K562 (cell line): ENCODE results near the gene S100P. TPM values are rescaled to one million over a fixed set of nuclear protein-coding genes. Genes with fewer than 3 reads are reported as not detected.

Experiments
- CBFA2T2 ChIP-seq: fragments of 450-650 bp; conservative IDR thresholded peaks from 2 replicates; pipeline ENCODE4 v1.6.1; 2017; ENCODE audit warnings: mild to moderate bottlenecking
- DEAF1 ChIP-seq: fragments of 450-650 bp; formaldehyde crosslinking; IDR thresholded peaks from 2 replicates; pipeline ENCODE4 v1.4.0; 2020; ENCODE audit warnings: mild to moderate bottlenecking, moderate library complexity
- FOXA3 ChIP-seq, 2 experiments: fragments of 450-650 bp in 1 of 2; sonication (generic) in 1 of 2; formaldehyde crosslinking; IDR thresholded peaks in 1 of 2; conservative IDR thresholded peaks in 1 of 2; 2 replicates each; pipeline versions ENCODE4 v1.4.0 to v1.8.0; 2020 to 2022; ENCODE audit warnings: mild to moderate bottlenecking in 2 of 2, missing genetic modification reagents in 1 of 2
- MBD2 ChIP-seq: sonication (generic); IDR thresholded peaks from 2 replicates; pipeline ENCODE4 v1.6.1; 2016; ENCODE audit warnings: low read depth, borderline replicate concordance
- RBM39 ChIP-seq: fragments of 200-400 bp; formaldehyde crosslinking; optimal IDR thresholded peaks from 2 replicates; pipeline ENCODE3; 2018; ENCODE audit warnings: low read depth, low read length
- RERE ChIP-seq: sonication (generic); formaldehyde crosslinking; IDR thresholded peaks from 2 replicates; pipeline ENCODE4 v1.8.0; 2023; ENCODE audit warnings: missing genetic modification reagents, mild to moderate bottlenecking, borderline replicate concordance
- polyA plus RNA-seq, 8 experiments: library from polyadenylated mRNA; depleted of rRNA in 4 of 8; stranded (reverse) in 5 of 8; unstranded in 3 of 8; fragments of >200 nt; fragmentation: Nextera tagmentation in 2 of 8; fragmentation: Illumina TruSeq in 1 of 8; extraction: Ambion mirVana in 2 of 8; extraction: Trizol in 1 of 8; gene quantifications; 2 replicates each; pipeline versions ENCODE4 v1.2.1 to v1.2.3, GENCODE V29; 2011 to 2014; ENCODE audit warnings: inconsistent platforms in 1 of 8, missing spikeins in 1 of 8
- total RNA-seq, 7 experiments: library from RNA; depleted of rRNA in 6 of 7; stranded (reverse); fragments of >200 nt in 6 of 7; fragmentation: Illumina TruSeq in 2 of 7; extraction: Trizol in 2 of 7; gene quantifications; 2 replicates each; pipeline versions ENCODE4 v1.2.1 to v1.2.3, GENCODE V29; 2011 to 2021; ENCODE audit warnings: low replicate concordance in 1 of 7

S100P gene
- total and polyA plus RNA-seq, 9 of the 15 experiments (the other 6 are each of a cell fraction or from before 2014, with no cell fraction given) = 4.1 to 23.8 (median 7.5) TPM

- TF ChIP-seq RERE (CRISPR knock-in tag) = no peak
- TF ChIP-seq FOXA3 (CRISPR knock-in tag; conservative IDR thresholded peaks at IDR 0.05 in 1 of 2, IDR thresholded peaks at IDR 0.05 in 1 of 2) = peak in 1 of 2 experiments; percentile 82; a peak in 2 of 4 replicates
- TF ChIP-seq RBM39 = no peak
- no peak for TF ChIP-seq MBD2
- TF ChIP-seq DEAF1 (CRISPR knock-in tag) = 0 out of 2 replicates have a peak, but pooled peaks have one; percentile 4
- TF ChIP-seq CBFA2T2 = no peak
These were observed 2.3 kb downstream of the S100P start (continued) for GRCh38 chr4:6695660-6696610.
